ENCODE measurements around the gene MCM9. TPM values are rescaled to one million over a fixed set of nuclear protein-coding genes. Genes with fewer than 3 reads are reported as not detected.

The MCM9 gene
- total and polyA plus RNA-seq, 2 of the 13 experiments (the other 11 are each of a cell fraction or from before 2014, with no cell fraction given): 3.8 to 17.2 TPM

DNA sequence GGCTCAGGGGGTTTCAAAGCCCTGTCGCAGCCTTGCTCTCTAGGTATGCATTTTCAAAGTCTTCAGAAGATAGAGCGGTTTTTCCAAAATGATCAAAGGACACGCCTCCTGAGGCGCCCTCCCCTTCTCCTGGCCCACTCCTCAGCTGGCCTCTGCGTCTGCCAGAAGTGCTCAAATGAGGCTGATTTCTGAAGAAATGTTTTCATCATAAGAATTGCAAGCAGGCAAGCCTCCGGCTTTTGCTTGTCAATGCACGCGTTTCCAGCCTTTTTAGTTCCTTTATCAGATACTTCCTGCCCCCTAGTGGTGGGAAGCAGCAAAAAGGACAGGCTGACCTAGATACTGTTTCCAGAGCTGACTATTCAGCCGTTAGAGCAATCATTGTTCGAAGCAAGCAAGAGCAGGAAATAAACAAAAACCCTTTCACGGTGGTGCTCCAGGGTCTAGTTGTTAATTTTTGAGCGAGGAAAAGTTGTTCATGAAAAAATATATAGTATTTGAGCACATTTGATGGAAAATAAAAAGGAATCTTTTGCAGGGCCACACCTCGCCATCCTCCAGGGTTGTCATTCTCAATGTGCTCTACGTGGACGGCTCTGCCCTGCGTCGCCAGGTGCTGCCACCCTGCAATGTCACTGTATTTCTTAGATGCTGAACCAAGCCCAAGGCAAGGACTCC is 134.4 kb downstream of the MCM9 start (continued):
- TF ChIP-seq, protein P1, sequence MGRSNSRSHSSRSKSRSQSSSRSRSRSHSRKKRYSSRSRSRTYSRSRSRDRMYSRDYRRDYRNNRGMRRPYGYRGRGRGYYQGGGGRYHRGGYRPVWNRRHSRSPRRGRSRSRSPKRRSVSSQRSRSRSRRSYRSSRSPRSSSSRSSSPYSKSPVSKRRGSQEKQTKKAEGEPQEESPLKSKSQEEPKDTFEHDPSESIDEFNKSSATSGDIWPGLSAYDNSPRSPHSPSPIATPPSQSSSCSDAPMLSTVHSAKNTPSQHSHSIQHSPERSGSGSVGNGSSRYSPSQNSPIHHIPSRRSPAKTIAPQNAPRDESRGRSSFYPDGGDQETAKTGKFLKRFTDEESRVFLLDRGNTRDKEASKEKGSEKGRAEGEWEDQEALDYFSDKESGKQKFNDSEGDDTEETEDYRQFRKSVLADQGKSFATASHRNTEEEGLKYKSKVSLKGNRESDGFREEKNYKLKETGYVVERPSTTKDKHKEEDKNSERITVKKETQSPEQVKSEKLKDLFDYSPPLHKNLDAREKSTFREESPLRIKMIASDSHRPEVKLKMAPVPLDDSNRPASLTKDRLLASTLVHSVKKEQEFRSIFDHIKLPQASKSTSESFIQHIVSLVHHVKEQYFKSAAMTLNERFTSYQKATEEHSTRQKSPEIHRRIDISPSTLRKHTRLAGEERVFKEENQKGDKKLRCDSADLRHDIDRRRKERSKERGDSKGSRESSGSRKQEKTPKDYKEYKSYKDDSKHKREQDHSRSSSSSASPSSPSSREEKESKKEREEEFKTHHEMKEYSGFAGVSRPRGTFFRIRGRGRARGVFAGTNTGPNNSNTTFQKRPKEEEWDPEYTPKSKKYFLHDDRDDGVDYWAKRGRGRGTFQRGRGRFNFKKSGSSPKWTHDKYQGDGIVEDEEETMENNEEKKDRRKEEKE (IDR thresholded peaks at IDR 0.05): no peak
- TF ChIP-seq RFXANK (CRISPR knock-in tag; IDR thresholded peaks at IDR 0.05) (no peak), REPIN1 (CRISPR knock-in tag; IDR thresholded peaks at IDR 0.05; ENCODE audit: borderline replicate concordance, low read depth) (peak; percentile 37; the same call in 1 of the 2 replicates), TAF15 (IDR thresholded peaks at IDR 0.05; ENCODE audit: low read depth, low read length, poor library complexity, severe bottlenecking) (no peak), STAG1 (CRISPR knock-in tag; IDR thresholded peaks at IDR 0.05) (peak; percentile 76), ZNF556 (CRISPR knock-in tag; IDR thresholded peaks at IDR 0.05; ENCODE audit: borderline replicate concordance) (no peak), NRL (CRISPR knock-in tag; IDR thresholded peaks at IDR 0.05; ENCODE audit: borderline replicate concordance) (no peak), HDAC2 (CRISPR knock-in tag; IDR thresholded peaks at IDR 0.05) (peak; percentile 40; the same call in 1 of the 2 replicates), ZNF7 (CRISPR knock-in tag; IDR thresholded peaks at IDR 0.05) (no peak), CCAR2 (optimal IDR thresholded peaks at IDR 0.05; ENCODE audit: low read depth, low read length) (no peak), ZNF331 (CRISPR knock-in tag; IDR thresholded peaks at IDR 0.05) (peak; percentile 50; the same call in 1 of the 2 replicates), SALL1 (CRISPR knock-in tag; IDR thresholded peaks at IDR 0.05) (no peak; the same call in 1 of the 2 replicates), ZNF841 (CRISPR knock-in tag; IDR thresholded peaks at IDR 0.05; ENCODE audit: borderline replicate concordance) (no peak), SP140L (CRISPR knock-in tag; IDR thresholded peaks at IDR 0.05; ENCODE audit: borderline replicate concordance) (no peak)
- TF ChIP-seq, protein P2, sequence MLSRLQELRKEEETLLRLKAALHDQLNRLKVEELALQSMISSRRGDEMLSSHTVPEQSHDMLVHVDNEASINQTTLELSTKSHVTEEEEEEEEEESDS (CRISPR knock-in tag; IDR thresholded peaks at IDR 0.05; ENCODE audit: borderline replicate concordance): no peak
- TF ChIP-seq, protein P3, sequence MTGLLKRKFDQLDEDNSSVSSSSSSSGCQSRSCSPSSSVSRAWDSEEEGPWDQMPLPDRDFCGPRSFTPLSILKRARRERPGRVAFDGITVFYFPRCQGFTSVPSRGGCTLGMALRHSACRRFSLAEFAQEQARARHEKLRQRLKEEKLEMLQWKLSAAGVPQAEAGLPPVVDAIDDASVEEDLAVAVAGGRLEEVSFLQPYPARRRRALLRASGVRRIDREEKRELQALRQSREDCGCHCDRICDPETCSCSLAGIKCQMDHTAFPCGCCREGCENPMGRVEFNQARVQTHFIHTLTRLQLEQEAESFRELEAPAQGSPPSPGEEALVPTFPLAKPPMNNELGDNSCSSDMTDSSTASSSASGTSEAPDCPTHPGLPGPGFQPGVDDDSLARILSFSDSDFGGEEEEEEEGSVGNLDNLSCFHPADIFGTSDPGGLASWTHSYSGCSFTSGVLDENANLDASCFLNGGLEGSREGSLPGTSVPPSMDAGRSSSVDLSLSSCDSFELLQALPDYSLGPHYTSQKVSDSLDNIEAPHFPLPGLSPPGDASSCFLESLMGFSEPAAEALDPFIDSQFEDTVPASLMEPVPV (CRISPR knock-in tag; IDR thresholded peaks at IDR 0.05): no peak
- TF ChIP-seq, protein P4, sequence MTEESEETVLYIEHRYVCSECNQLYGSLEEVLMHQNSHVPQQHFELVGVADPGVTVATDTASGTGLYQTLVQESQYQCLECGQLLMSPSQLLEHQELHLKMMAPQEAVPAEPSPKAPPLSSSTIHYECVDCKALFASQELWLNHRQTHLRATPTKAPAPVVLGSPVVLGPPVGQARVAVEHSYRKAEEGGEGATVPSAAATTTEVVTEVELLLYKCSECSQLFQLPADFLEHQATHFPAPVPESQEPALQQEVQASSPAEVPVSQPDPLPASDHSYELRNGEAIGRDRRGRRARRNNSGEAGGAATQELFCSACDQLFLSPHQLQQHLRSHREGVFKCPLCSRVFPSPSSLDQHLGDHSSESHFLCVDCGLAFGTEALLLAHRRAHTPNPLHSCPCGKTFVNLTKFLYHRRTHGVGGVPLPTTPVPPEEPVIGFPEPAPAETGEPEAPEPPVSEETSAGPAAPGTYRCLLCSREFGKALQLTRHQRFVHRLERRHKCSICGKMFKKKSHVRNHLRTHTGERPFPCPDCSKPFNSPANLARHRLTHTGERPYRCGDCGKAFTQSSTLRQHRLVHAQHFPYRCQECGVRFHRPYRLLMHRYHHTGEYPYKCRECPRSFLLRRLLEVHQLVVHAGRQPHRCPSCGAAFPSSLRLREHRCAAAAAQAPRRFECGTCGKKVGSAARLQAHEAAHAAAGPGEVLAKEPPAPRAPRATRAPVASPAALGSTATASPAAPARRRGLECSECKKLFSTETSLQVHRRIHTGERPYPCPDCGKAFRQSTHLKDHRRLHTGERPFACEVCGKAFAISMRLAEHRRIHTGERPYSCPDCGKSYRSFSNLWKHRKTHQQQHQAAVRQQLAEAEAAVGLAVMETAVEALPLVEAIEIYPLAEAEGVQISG (CRISPR knock-in tag; IDR thresholded peaks at IDR 0.05): 0 out of 2 replicates have a peak, but pooled peaks have one; percentile 22
- TF ChIP-seq, protein P5, sequence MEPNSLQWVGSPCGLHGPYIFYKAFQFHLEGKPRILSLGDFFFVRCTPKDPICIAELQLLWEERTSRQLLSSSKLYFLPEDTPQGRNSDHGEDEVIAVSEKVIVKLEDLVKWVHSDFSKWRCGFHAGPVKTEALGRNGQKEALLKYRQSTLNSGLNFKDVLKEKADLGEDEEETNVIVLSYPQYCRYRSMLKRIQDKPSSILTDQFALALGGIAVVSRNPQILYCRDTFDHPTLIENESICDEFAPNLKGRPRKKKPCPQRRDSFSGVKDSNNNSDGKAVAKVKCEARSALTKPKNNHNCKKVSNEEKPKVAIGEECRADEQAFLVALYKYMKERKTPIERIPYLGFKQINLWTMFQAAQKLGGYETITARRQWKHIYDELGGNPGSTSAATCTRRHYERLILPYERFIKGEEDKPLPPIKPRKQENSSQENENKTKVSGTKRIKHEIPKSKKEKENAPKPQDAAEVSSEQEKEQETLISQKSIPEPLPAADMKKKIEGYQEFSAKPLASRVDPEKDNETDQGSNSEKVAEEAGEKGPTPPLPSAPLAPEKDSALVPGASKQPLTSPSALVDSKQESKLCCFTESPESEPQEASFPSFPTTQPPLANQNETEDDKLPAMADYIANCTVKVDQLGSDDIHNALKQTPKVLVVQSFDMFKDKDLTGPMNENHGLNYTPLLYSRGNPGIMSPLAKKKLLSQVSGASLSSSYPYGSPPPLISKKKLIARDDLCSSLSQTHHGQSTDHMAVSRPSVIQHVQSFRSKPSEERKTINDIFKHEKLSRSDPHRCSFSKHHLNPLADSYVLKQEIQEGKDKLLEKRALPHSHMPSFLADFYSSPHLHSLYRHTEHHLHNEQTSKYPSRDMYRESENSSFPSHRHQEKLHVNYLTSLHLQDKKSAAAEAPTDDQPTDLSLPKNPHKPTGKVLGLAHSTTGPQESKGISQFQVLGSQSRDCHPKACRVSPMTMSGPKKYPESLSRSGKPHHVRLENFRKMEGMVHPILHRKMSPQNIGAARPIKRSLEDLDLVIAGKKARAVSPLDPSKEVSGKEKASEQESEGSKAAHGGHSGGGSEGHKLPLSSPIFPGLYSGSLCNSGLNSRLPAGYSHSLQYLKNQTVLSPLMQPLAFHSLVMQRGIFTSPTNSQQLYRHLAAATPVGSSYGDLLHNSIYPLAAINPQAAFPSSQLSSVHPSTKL (CRISPR knock-in tag; IDR thresholded peaks at IDR 0.05): peak; percentile 54; the same call in 1 of the 2 replicates
